ENCODE results near the gene GLT8D1.
"Not testable (repeated sequence)": the region's sequence is repeated elsewhere in the genome, so short reads cannot be mapped to it uniquely, and the experiment has no call there.

Gene GLT8D1

DNA sequence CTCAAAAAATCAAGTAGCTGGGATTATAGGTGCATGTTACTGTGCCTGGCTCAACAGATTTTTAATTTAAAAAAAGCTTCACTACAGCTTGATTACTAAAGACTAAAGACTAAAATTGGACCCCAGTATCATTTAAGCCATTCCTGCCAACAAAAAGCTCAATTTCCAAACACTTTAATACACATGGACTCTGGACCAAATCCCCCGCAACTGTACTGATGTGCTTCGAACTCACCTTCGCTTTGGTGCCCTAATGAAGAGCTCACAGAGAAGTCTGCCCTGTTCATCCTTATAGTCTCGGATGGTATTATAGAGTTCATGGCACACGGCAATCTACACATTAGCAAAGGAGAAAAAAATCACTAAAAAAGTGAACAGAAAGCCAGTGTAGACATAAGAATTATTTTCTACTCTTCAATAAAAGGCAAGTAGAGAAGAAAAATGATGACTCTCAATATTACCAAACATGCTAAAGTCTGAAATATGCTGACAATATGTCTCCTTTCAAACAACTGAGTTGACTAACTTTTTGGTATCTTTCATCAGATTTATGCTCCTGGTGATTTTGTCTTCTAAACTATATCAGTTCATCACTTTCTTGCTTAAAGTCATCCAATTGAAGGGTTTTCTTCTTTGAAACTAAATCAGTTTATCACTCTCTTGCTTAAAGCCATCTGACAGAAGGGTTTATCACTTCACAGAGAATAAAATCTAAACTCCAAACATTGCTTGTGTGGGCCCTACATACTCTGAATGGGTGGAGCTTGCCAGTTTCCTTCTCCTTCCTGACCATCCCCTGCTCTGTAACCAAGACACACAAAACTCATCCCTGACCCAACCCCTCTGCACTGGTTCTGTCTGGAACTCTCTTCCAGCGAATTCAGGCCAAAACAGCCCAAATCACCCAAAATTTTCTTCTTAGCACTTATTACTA, 27.1 kb downstream of the GLT8D1 start:
- no peak for DNase-seq

- not testable (repeated sequence) for DNase-seq
These were observed 29.4 kb downstream of the GLT8D1 start for GRCh38 chr3:52676201-52676600.

GRCh38 chr3:52671676-52672075, 33.9 kb downstream of the GLT8D1 start:
- DNase-seq: no peak

DNA sequence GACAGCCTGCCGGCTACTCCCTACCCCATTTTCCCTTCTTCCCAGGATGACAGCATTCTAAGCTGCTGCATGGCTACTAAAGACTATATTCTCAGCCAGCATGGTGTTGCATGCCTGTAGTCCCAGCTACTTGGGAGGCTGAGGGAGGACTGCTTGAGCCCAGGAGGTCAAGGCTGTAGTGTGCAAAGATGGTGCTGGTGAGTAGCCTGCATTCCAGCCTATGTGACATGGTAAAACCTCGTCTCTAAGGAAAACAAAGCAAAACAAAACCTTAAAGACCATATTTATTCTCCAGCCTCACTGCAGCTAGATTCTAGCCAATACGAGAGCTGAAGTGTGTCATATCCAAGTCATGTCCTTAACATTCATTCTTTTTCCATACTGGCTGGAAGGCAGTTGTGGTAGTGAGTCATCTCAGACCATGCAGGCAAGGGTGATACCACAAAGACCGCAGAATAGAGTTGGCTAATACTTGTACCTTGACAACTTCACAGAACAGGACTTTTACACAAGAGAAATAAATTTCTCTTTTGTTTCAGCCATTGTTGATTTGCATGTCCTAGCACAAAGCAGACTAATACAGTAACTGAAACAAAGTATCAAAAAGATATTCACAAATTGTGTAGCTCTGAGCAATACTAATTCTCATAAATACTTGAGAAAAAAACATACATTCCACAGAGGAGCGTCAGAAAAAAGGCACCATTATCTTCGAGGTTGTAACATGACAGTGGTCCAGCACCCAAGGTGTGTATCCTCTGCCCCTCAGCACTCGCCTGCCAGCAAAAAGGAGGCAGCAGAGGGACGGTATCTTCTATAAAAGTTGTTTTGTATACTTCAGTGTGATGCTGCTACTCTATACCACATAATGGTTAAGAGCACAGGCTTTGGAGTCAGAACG, 34.7 kb downstream of the GLT8D1 start:
- no peak for DNase-seq

- no peak for DNase-seq
These were observed 42.5 kb downstream of the GLT8D1 start for GRCh38 chr3:52663098-52663497.

GRCh38 chr3:52660046-52660445, 45.5 kb downstream of the GLT8D1 start:
- no peak for DNase-seq

DNA sequence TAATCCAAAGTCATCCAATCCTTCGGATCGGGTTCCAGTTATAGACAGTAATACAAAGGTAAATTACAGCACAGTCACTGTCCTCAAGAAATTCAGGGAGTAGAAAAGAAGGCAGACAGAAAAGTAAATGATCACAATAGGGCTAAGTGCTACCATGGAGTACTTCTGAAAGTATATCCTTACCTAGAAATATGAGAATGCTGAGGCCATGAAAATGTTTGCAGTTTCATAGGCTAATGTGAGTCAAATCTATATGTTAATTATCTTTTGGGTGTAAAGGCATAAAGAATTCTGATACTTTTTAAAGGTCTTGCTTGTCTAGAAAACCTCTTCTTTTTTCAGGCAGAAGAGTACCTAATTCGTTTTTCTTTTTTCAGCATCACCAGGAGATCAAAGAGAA, 49.7 kb downstream of the GLT8D1 start:
- no peak for DNase-seq

DNA sequence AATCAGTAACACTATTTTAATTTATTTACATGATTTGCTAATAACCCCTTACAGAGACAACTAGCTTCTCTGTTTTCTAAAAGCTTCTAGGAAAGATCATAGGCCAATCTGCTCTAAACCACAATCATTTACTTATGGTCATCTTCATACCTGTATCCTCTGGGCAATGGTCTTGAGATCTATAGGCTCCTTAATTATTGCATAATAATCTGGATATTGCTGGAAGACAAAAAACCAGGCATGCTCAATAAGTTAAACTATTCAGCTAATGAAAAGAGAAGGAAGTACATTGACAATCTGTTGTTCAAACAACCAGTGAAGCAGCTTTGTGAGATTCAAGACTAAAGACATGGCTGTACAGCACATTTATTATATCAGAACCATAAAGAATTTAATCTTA, 54.0 kb downstream of the GLT8D1 start:
- no peak for DNase-seq

- no peak for DNase-seq
These were observed 55.2 kb downstream of the GLT8D1 start for GRCh38 chr3:52650439-52650838.

GRCh38 chr3:52649461-52650210, 56.0 kb downstream of the GLT8D1 start:
- DNase-seq: no peak

GRCh38 chr3:52645549-52645948, 60.0 kb downstream of the GLT8D1 start:
- DNase-seq: no peak

Data from NCI-H1105 (cell line).